GM21717 (cell line): ENCODE results near the gene CWC27.
"Not testable (repeated sequence)": the region's sequence is repeated elsewhere in the genome, so short reads cannot be mapped to it uniquely, and the experiment has no call there.

Source experiments
- ATAC-seq: cut with Tn5 transposase; IDR thresholded peaks from one replicate; pipeline ENCODE4 v1.9.1; 2021; ENCODE audit warnings: mild to moderate bottlenecking, moderate library complexity; ENCODE audit not compliant: unreplicated experiment

CWC27 gene

GRCh38 chr5:64918083-64918482, 149.4 kb downstream of the CWC27 start:
- no peak for ATAC-seq

- ATAC-seq, result no peak
Observed at GRCh38 chr5:64921386-64921785, 152.7 kb downstream of the CWC27 start.

- no peak for ATAC-seq
Observed at GRCh38 chr5:64923151-64923685, 154.5 kb downstream of the CWC27 start.

- ATAC-seq, result no peak
Observed at GRCh38 chr5:64925123-64925522, 156.4 kb downstream of the CWC27 start.

- no peak for ATAC-seq
Observed at GRCh38 chr5:64929833-64930232, 161.1 kb downstream of the CWC27 start.

GRCh38 chr5:64930672-64931318, 162.1 kb downstream of the CWC27 start:
- ATAC-seq, result no peak

- ATAC-seq, result not testable (repeated sequence)
Observed at GRCh38 chr5:64939422-64939771, 170.7 kb downstream of the CWC27 start.

- no peak for ATAC-seq
Observed at GRCh38 chr5:64939772-64940510, 171.2 kb downstream of the CWC27 start.

- no peak for ATAC-seq
Observed at GRCh38 chr5:64942460-64942859, 173.7 kb downstream of the CWC27 start.

- no peak for ATAC-seq
Observed at GRCh38 chr5:64944868-64945267, 176.1 kb downstream of the CWC27 start.

- ATAC-seq, result no peak
Observed at GRCh38 chr5:64947031-64947430, 178.3 kb downstream of the CWC27 start.

GRCh38 chr5:64947801-64948200, 179.1 kb downstream of the CWC27 start:
- ATAC-seq, result no peak

- no peak for ATAC-seq
Observed at GRCh38 chr5:64949331-64949730, 180.6 kb downstream of the CWC27 start.

- no peak for ATAC-seq
Observed at GRCh38 chr5:64952951-64953673, 184.4 kb downstream of the CWC27 start.

GRCh38 chr5:64954518-64954917, 185.8 kb downstream of the CWC27 start:
- ATAC-seq, result no peak

GRCh38 chr5:64958757-64959391, 190.1 kb downstream of the CWC27 start:
- ATAC-seq, result no peak

GRCh38 chr5:64963278-64963677, 194.5 kb downstream of the CWC27 start:
- no peak for ATAC-seq

GRCh38 chr5:64968591-64969110, 199.9 kb downstream of the CWC27 start:
- ATAC-seq, result no peak

GRCh38 chr5:64969578-64969977, 200.8 kb downstream of the CWC27 start:
- ATAC-seq, result no peak

- no peak for ATAC-seq
Observed at GRCh38 chr5:64971513-64971912, 202.8 kb downstream of the CWC27 start.

GRCh38 chr5:64971990-64972389, 203.3 kb downstream of the CWC27 start:
- ATAC-seq, result no peak
